Mesothelial cell of epicardium (in vitro differentiated cells): ENCODE data around the gene EFNB1. TPM values are rescaled to one million over a fixed set of nuclear protein-coding genes. Genes with fewer than 3 reads are reported as not detected.
A peak's percentile ranks its signal among the peaks of the same experiment; 100 is the strongest.

ENCODE experiments used
- DNase-seq, 2 experiments: peaks; one replicate each; pipeline ENCODE4 v3.0.0; 2021; ENCODE audit warnings: low spot score in 2 of 2; ENCODE audit not compliant: unreplicated experiment in 2 of 2
- H3K27ac Mint-ChIP-seq: 2 replicates; pipeline ENCODE4 v1.8.0; 2021; ENCODE audit warnings: mixed read lengths
- H3K27me3 Mint-ChIP-seq: 2 replicates; pipeline ENCODE4 v1.8.0; 2021; ENCODE audit warnings: low read depth, mixed read lengths
- H3K36me3 Mint-ChIP-seq: 2 replicates; pipeline ENCODE4 v1.8.0; 2021; ENCODE audit warnings: mixed read lengths
- H3K4me1 Mint-ChIP-seq: 2 replicates; pipeline ENCODE4 v1.8.0; 2021; ENCODE audit warnings: mixed read lengths
- H3K4me3 Mint-ChIP-seq: 2 replicates; pipeline ENCODE4 v1.8.0; 2021; ENCODE audit warnings: mild to moderate bottlenecking, moderate library complexity, mixed read lengths
- H3K9me3 Mint-ChIP-seq: 2 replicates; pipeline ENCODE4 v1.8.0; 2021; ENCODE audit warnings: mixed read lengths
- CTCF ChIP-seq: fragments of 200-600 bp; sonication (generic); IDR thresholded peaks from one replicate; pipeline ENCODE4 v1.5.0; 2021; ENCODE audit warnings: antibody characterized with exemption; ENCODE audit not compliant: unreplicated experiment
- total RNA-seq: library from RNA; stranded (reverse); gene quantifications from 3 replicates; pipeline ENCODE4 v1.2.1, GENCODE V29; 2021

The EFNB1 gene
- total RNA-seq, 1 donor from 2014 or later = 71.6 TPM

DNA sequence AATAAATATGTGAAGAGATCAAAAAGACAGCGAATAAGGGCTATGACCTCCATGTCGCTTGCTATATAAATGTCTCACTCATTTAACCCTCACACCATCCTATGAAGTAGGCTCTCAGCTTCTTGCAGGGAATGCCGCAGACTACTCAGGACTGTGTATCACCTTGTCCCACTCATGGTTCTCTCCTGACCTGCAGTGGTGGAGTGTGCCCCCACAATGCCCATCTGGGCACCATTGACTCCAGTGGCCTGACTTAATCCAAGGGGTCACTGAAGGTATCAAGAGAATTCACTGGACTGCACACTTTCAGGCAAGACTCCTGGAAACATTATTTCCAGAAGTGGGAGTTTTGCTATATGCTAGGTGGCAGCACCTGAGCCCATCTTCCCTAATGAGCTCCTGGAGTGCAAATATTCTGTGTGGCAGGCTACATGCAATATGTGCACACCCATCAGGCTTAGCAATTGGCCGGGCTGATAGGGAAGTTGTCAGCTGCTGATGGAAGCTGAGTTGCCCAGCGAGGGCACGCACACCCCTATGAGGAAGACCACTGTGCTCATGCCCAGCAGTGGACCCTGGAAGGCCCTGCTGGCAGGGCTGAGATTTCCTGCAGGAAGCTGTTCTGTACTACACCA is 8.2 kb upstream of the EFNB1 start:
- DNase-seq = no peak
- no peak for TF ChIP-seq CTCF
- no peaks in the 10 kb centered on the region for H3K36me3 Mint-ChIP-seq
- H3K27me3 Mint-ChIP-seq = peaks cover 13% of the 10 kb centered on the region
- H3K4me1 Mint-ChIP-seq = peaks cover 2% of the 10 kb centered on the region
- no peak overlapping the region for H3K27ac Mint-ChIP-seq
- H3K4me3 Mint-ChIP-seq = no peak overlapping the region
- peaks cover 21% of the 10 kb centered on the region for H3K9me3 Mint-ChIP-seq

GRCh38 chrX:68821616-68822015 is 7.2 kb upstream of the EFNB1 start:
- no peak for DNase-seq
- Mint-ChIP-seq H3K27me3 (peaks cover 6% of the 10 kb centered on the region), H3K36me3 (no peaks in the 10 kb centered on the region), H3K4me3 (no peak overlapping the region), H3K27ac (no peak overlapping the region), H3K4me1 (peaks cover 2% of the 10 kb centered on the region), H3K9me3 (peaks cover 13% of the 10 kb centered on the region)
- no peak for TF ChIP-seq CTCF

DNA sequence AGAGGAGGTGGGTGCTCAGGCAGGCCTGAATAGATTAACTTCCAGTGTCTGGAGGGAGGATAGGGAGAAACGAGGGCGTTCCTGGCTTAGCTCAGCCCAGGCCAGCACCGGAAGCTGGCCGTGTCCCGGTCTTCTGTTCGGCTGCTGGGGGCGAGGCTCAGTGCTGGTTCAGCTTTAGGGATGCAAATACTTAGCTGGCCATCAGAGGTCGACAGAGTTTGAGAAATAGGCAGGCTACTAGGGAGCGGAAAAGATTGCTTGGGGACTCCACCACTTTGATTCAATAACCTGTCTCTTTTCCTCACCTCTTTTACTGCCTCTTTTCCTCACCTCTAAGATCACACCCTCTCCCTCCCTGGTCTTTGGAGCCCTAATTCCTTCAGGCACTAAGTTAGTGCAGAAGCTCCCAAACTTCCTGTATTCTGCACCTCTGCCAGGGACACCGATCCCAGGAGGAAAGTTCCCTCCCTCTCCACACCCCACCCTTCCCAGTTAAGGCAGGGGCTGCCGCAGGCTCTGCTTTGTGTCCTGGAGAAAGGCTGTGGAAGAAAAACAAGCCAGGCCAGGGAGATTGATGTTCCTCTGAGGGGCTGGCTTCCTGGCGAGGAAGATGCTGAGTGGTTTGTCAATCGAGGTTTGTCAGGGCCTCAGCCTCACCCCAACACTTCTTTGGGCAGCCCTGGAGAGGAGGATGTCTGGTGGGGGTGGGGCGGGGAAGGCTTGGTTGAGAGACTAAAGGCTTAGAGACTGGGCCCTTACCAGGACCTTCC is 6.0 kb upstream of the EFNB1 start:
- Mint-ChIP-seq H3K4me3 (no peak overlapping the region), H3K9me3 (peaks cover 4% of the 10 kb centered on the region), H3K27me3 (no peaks in the 10 kb centered on the region), H3K4me1 (peaks cover 2% of the 10 kb centered on the region), H3K36me3 (no peaks in the 10 kb centered on the region), H3K27ac (peak overlapping the region; percentile 3)
- TF ChIP-seq CTCF = no peak
- no peak for DNase-seq

GRCh38 chrX:68823413-68824151 is 5.2 kb upstream of the EFNB1 start:
- Mint-ChIP-seq H3K4me1 (peaks cover 2% of the 10 kb centered on the region), H3K27ac (no peak overlapping the region), H3K27me3 (no peaks in the 10 kb centered on the region), H3K36me3 (no peaks in the 10 kb centered on the region), H3K9me3 (peaks cover 4% of the 10 kb centered on the region), H3K4me3 (no peak overlapping the region)
- no peak for TF ChIP-seq CTCF
- DNase-seq = no peak

- H3K9me3 Mint-ChIP-seq = peaks cover 4% of the 10 kb centered on the region
- H3K27ac Mint-ChIP-seq = no peak overlapping the region
- H3K27me3 Mint-ChIP-seq = no peaks in the 10 kb centered on the region
- H3K36me3 Mint-ChIP-seq = no peaks in the 10 kb centered on the region
- no peak for DNase-seq
- no peak for TF ChIP-seq CTCF
- peaks cover 2% of the 10 kb centered on the region for H3K4me1 Mint-ChIP-seq
- no peak overlapping the region for H3K4me3 Mint-ChIP-seq
Measured at GRCh38 chrX:68824152-68824433, 4.7 kb upstream of the EFNB1 start.
